Lower leg skin (tissue), 4 donors: ENCODE results near the gene PTK7. TPM values are rescaled to one million over a fixed set of nuclear protein-coding genes. Genes with fewer than 3 reads are reported as not detected.

Experiments
- DNase-seq, 2 donors: peaks; one replicate each; pipeline ENCODE4 v3.0.0-alpha.2; 2019; ENCODE audit warnings: low spot score in 2 of 2
- H3K4me3 ChIP-seq: fragments of 200-600 bp; sonication (generic); 2 replicates; pipeline ENCODE4 v1.5.1; 2017; ENCODE audit warnings: mild to moderate bottlenecking, low read depth; ENCODE audit not compliant: poor library complexity, severe bottlenecking
- CTCF ChIP-seq, 3 donors: fragments of 450-650 bp; IDR thresholded peaks; one replicate each; pipeline ENCODE4 v1.5.1; 2016; ENCODE audit warnings: antibody characterized with exemption in 3 of 3, mild to moderate bottlenecking in 3 of 3, moderate library complexity in 2 of 3
- POLR2A ChIP-seq, 2 donors: fragments of 450-650 bp; IDR thresholded peaks; one replicate each; pipeline ENCODE4 v1.6.1; 2016 to 2017; ENCODE audit warnings: antibody characterized with exemption in 2 of 2, mild to moderate bottlenecking in 1 of 2, moderate library complexity in 1 of 2
- WGBS, 2 donors: methylation state at CpG; one replicate each; pipeline ENCODE4 v1.1.5; 2018; 5-methylcytosine and 5-hydroxymethylcytosine counted together
- intact Hi-C: fragments of 100-400 bp; cut with DNase I; formaldehyde crosslinking; loops from one replicate; pipeline ENCODE4 v1.15.0; 2023; ENCODE audit warnings: low total_unique reads
- total RNA-seq, 4 donors: library from RNA; depleted of rRNA; stranded (reverse); fragments of >200 nt; gene quantifications; one replicate each; pipeline ENCODE4 v1.1.0, GENCODE V29; 2016

PTK7 gene
- total RNA-seq, 4 donors from 2014 or later, result 40.9 to 51.9 (median 49.7) TPM

GRCh38 chr6:43187821-43188220 lies 111.7 kb downstream of the PTK7 start:
- no peak overlapping the region for H3K4me3 ChIP-seq
- intact Hi-C loops, result no loop called here
- TF ChIP-seq POLR2A (IDR thresholded peaks at IDR 0.05) (no peak), CTCF (IDR thresholded peaks at IDR 0.05) (no peak)
- DNase-seq, result no peak
- WGBS, 2 donors, result 90 to 91% methylated on average over 7 of the region's 7 CpGs

- no peak for DNase-seq
- intact Hi-C loops, result no loop called here
- 94 to 95% methylated on average over 10 of the region's 10 CpGs for WGBS, 2 donors
- no peak overlapping the region for H3K4me3 ChIP-seq
- TF ChIP-seq CTCF (IDR thresholded peaks at IDR 0.05), result no peak
- no peak for TF ChIP-seq POLR2A (IDR thresholded peaks at IDR 0.05)
Observed at GRCh38 chr6:43188426-43188825, 112.3 kb downstream of the PTK7 start.

- no peak for DNase-seq
- 58 to 62% methylated on average over 6 of the region's 6 CpGs for WGBS, 2 donors
- intact Hi-C loops, result no loop called here
- no peak overlapping the region for H3K4me3 ChIP-seq
- TF ChIP-seq CTCF (IDR thresholded peaks at IDR 0.05), result no peak
- TF ChIP-seq POLR2A (IDR thresholded peaks at IDR 0.05), result no peak
Observed at GRCh38 chr6:43189776-43190304, 113.7 kb downstream of the PTK7 start.

- WGBS, 2 donors, result 94 to 95% methylated on average over 9 of the region's 9 CpGs
- no peak for DNase-seq
- intact Hi-C loops, result no loop called here
Observed at GRCh38 chr6:43192911-43193310, 116.8 kb downstream of the PTK7 start.

GRCh38 chr6:43193929-43194328 lies 117.8 kb downstream of the PTK7 start:
- intact Hi-C loops, result no loop called here
- H3K4me3 ChIP-seq, result no peak overlapping the region
- TF ChIP-seq POLR2A (IDR thresholded peaks at IDR 0.05), result no peak
- no peak for TF ChIP-seq CTCF (IDR thresholded peaks at IDR 0.05)
- 87 to 95% methylated on average over 5 of the region's 5 CpGs for WGBS, 2 donors
- no peak for DNase-seq

More at GRCh38 chr6:43192911-43193310, 116.8 kb downstream of the PTK7 start:
- no peak for TF ChIP-seq CTCF (IDR thresholded peaks at IDR 0.05)
- TF ChIP-seq POLR2A (IDR thresholded peaks at IDR 0.05), result no peak
- H3K4me3 ChIP-seq, result no peak overlapping the region

GRCh38 chr6:43196337-43196736 lies 120.2 kb downstream of the PTK7 start:
- intact Hi-C loops, result no loop called here
- no peak for TF ChIP-seq CTCF (IDR thresholded peaks at IDR 0.05)
- no peak for TF ChIP-seq POLR2A (IDR thresholded peaks at IDR 0.05)
- WGBS, 2 donors, result 83 to 86% methylated on average over 5 of the region's 5 CpGs
- DNase-seq, result no peak
- no peak overlapping the region for H3K4me3 ChIP-seq
